Breast epithelium (tissue), 4 donors: ENCODE measurements around the gene RASL11A. TPM values are rescaled to one million over a fixed set of nuclear protein-coding genes. Genes with fewer than 3 reads are reported as not detected.

Experiments used
- DNase-seq, 2 donors: peaks; one replicate each; pipeline ENCODE4 v3.0.0-alpha.2; 2019; ENCODE audit warnings: low spot score in 2 of 2
- H3K27ac ChIP-seq, 2 donors: fragments of 200-600 bp; sonication (generic) in 1 of 2; one replicate each; pipeline ENCODE4 v1.5.1; 2016 to 2019; ENCODE audit warnings: mild to moderate bottlenecking in 1 of 2
- H3K27me3 ChIP-seq, 2 donors: fragments of 200-600 bp; sonication (generic) in 1 of 2; one replicate each; pipeline versions ENCODE4 v1.5.1 to v1.6.0; 2017 to 2019; ENCODE audit warnings: control low read depth in 1 of 2, mild to moderate bottlenecking in 1 of 2
- H3K36me3 ChIP-seq: fragments of 200-600 bp; one replicate; pipeline ENCODE4 v1.5.1; 2019
- H3K4me1 ChIP-seq, 2 donors: fragments of 200-600 bp; sonication (generic); one replicate each; pipeline ENCODE4 v1.5.1; 2016 to 2019; ENCODE audit warnings: control low read depth in 1 of 2
- H3K4me3 ChIP-seq, 3 donors: fragments of 200-600 bp; sonication (generic); 1 replicate in 2 of 3; 2 replicates in 1 of 3; pipeline ENCODE4 v1.5.1; 2016 to 2019; ENCODE audit warnings: mild to moderate bottlenecking in 3 of 3, moderate library complexity in 2 of 3
- H3K9me3 ChIP-seq, 2 donors: fragments of 200-600 bp; sonication (generic) in 1 of 2; one replicate each; pipeline ENCODE4 v1.5.1; 2016 to 2019; ENCODE audit warnings: control low read depth in 1 of 2
- CTCF ChIP-seq, 3 donors: fragments of 450-650 bp; IDR thresholded peaks; one replicate each; pipeline ENCODE4 v1.5.1; 2016 to 2017; ENCODE audit warnings: antibody characterized with exemption in 3 of 3, mild to moderate bottlenecking in 3 of 3, moderate library complexity in 3 of 3
- POLR2A ChIP-seq: fragments of 450-650 bp; IDR thresholded peaks from one replicate; pipeline ENCODE4 v1.6.1; 2016; ENCODE audit warnings: antibody characterized with exemption, mild to moderate bottlenecking, moderate library complexity
- POLR2AphosphoS5 ChIP-seq, 3 donors: sonication (generic); formaldehyde crosslinking; IDR thresholded peaks; one replicate each; pipeline ENCODE4 v1.6.1; 2017; ENCODE audit warnings: antibody characterized with exemption in 3 of 3
- intact Hi-C: fragments of 100-400 bp; cut with DNase I; formaldehyde crosslinking; loops from one replicate; pipeline ENCODE4 v1.15.1; 2023; ENCODE audit warnings: low total_unique reads
- total RNA-seq, 3 donors: library from RNA; depleted of rRNA; stranded (reverse); fragments of >200 nt; gene quantifications; one replicate each; pipeline ENCODE4 v1.1.0, GENCODE V29; 2016

RASL11A gene
- total RNA-seq, 3 donors from 2014 or later, result 20.8 to 62.2 (median 39.3) TPM

- no peak for DNase-seq
- peak overlapping the region in 1 of 2 donors; percentile 11 for H3K27ac ChIP-seq
- intact Hi-C loops, result no loop called here
- H3K9me3 ChIP-seq, result no peaks in the 10 kb centered on the region
- peaks cover 0 to 11% of the 10 kb centered on the region in 2 donors for H3K4me1 ChIP-seq
- no peak for TF ChIP-seq POLR2A
- TF ChIP-seq CTCF (IDR thresholded peaks at IDR 0.05), result no peak
- no peak for TF ChIP-seq POLR2AphosphoS5 (IDR thresholded peaks at IDR 0.05)
- H3K27me3 ChIP-seq, result no peaks in the 10 kb centered on the region
- H3K36me3 ChIP-seq, result no peaks in the 10 kb centered on the region
- H3K4me3 ChIP-seq, result no peak overlapping the region
Measured at GRCh38 chr13:27258637-27259386, 11.8 kb upstream of the RASL11A start.

GRCh38 chr13:27259831-27260230, 10.8 kb upstream of the RASL11A start:
- Histone ChIP-seq H3K4me3 (no peak overlapping the region), H3K27ac (peak overlapping the region in 1 of 2 donors; percentile 38), H3K4me1 (peaks cover 0 to 11% of the 10 kb centered on the region in 2 donors), H3K36me3 (no peaks in the 10 kb centered on the region), H3K27me3 (no peaks in the 10 kb centered on the region), H3K9me3 (no peaks in the 10 kb centered on the region)
- intact Hi-C loops, result no loop called here
- no peak for DNase-seq
- no peak for TF ChIP-seq POLR2AphosphoS5 (IDR thresholded peaks at IDR 0.05)
- TF ChIP-seq CTCF (IDR thresholded peaks at IDR 0.05), result no peak
- TF ChIP-seq POLR2A, result no peak

- Histone ChIP-seq H3K4me1 (peaks cover 0 to 11% of the 10 kb centered on the region in 2 donors), H3K27me3 (no peaks in the 10 kb centered on the region), H3K4me3 (no peak overlapping the region), H3K27ac (no peak overlapping the region), H3K36me3 (no peaks in the 10 kb centered on the region), H3K9me3 (no peaks in the 10 kb centered on the region)
- no peak for DNase-seq
- no peak for TF ChIP-seq POLR2AphosphoS5 (IDR thresholded peaks at IDR 0.05)
- no peak for TF ChIP-seq POLR2A
- TF ChIP-seq CTCF (IDR thresholded peaks at IDR 0.05), result no peak
- intact Hi-C loops, result no loop called here
Measured at GRCh38 chr13:27261396-27261795, 9.2 kb upstream of the RASL11A start.

GRCh38 chr13:27263438-27263837, 7.2 kb upstream of the RASL11A start:
- peaks cover 0 to 11% of the 10 kb centered on the region in 2 donors for H3K4me1 ChIP-seq
- H3K27ac ChIP-seq, result no peak overlapping the region
- no peak for DNase-seq
- TF ChIP-seq POLR2AphosphoS5 (IDR thresholded peaks at IDR 0.05) (no peak), CTCF (IDR thresholded peaks at IDR 0.05) (no peak), POLR2A (no peak)
- intact Hi-C loops, result no loop called here
- no peaks in the 10 kb centered on the region for H3K36me3 ChIP-seq
- H3K9me3 ChIP-seq, result no peaks in the 10 kb centered on the region
- H3K27me3 ChIP-seq, result no peaks in the 10 kb centered on the region
- no peak overlapping the region for H3K4me3 ChIP-seq

GRCh38 chr13:27264181-27264580, 6.4 kb upstream of the RASL11A start:
- H3K27ac ChIP-seq, result peak overlapping the region; percentile 29 to 38
- DNase-seq, result no peak
- H3K27me3 ChIP-seq, result no peaks in the 10 kb centered on the region
- no peaks in the 10 kb centered on the region for H3K36me3 ChIP-seq
- TF ChIP-seq POLR2A (no peak), CTCF (IDR thresholded peaks at IDR 0.05) (no peak), POLR2AphosphoS5 (IDR thresholded peaks at IDR 0.05) (no peak)
- intact Hi-C loops, result no loop called here
- H3K4me3 ChIP-seq, result no peak overlapping the region
- H3K4me1 ChIP-seq, result peaks cover 0 to 11% of the 10 kb centered on the region in 2 donors
- no peaks in the 10 kb centered on the region for H3K9me3 ChIP-seq
